GM21447 (cell line): Measurements from ENCODE around the gene VCPKMT.
A peak's percentile ranks its signal among the peaks of the same experiment; 100 is the strongest.

Experiments
- ATAC-seq: cut with Tn5 transposase; IDR thresholded peaks from one replicate; pipeline ENCODE4 v1.9.1; 2021; ENCODE audit not compliant: unreplicated experiment

The VCPKMT gene

DNA sequence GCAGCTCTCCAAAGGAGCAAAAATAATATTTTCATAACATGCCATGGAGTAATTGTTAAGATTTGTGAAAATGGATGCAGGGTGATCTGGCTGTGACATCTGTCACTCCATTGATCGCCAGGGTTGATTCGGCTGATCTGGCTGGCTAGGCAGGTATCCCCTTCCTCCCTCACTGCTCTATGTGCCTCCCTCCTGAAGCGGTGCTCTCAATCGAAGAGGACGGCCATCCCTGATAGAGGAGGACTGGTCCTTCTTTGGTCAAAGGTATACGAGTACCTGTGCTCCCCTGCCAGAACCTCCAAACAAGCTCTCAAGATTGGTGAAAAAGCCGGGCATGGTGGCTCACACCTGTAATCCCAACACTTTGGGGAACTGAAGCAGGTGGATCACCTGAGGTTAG is 47.9 kb downstream of the VCPKMT start:
- no peak for ATAC-seq

GRCh38 chr14:50067723-50068495 is 48.5 kb downstream of the VCPKMT start:
- ATAC-seq = no peak

DNA sequence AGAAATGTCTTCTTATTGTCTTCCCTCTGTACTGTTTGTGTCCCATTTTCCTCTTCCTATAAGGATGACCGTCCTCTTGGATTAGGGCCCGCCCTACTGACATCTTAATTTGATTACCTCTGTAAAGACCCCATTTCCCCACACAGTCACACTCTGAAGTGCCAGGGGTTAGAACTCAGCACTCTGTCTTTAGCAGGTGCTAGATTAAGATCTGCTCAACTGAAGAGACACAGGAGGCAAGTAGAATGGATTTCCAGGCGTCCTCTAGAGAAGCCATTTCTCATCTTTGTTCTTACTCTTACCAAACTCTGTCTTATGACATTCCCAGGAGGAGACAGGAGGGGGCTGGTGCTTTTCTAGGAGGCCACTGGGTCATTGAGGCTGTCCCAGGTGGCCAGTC is 50.8 kb downstream of the VCPKMT start:
- no peak for ATAC-seq

GRCh38 chr14:50064993-50065392 is 51.4 kb downstream of the VCPKMT start:
- ATAC-seq = peak; percentile 62

GRCh38 chr14:50063876-50064420 is 52.4 kb downstream of the VCPKMT start:
- ATAC-seq = no peak

GRCh38 chr14:50062438-50063085 is 53.8 kb downstream of the VCPKMT start:
- ATAC-seq = no peak

GRCh38 chr14:50061664-50062437 is 54.5 kb downstream of the VCPKMT start:
- ATAC-seq = peak; percentile 52

- ATAC-seq = peak; percentile 25
These were observed 55.3 kb downstream of the VCPKMT start for GRCh38 chr14:50060871-50061663.

- ATAC-seq = no peak
These were observed 56.4 kb downstream of the VCPKMT start for GRCh38 chr14:50059763-50060616.
